Fibroblast of lung (primary cell): ENCODE measurements around the gene CYB5RL. TPM values are rescaled to one million over a fixed set of nuclear protein-coding genes. Genes with fewer than 3 reads are reported as not detected.

Experiments used
- DNase-seq, 2 donors: peaks; one replicate each; pipeline versions ENCODE4 v3.0.0 to v3.0.0-alpha.2; 2010; ENCODE audit warnings: low read depth in 2 of 2
- H2AFZ ChIP-seq: 2 replicates; pipeline ENCODE4 v1.5.1; 2012; ENCODE audit warnings: low read length, control low read depth, inconsistent platforms
- H3K27ac ChIP-seq: 2 replicates; pipeline ENCODE4 v1.5.1; 2011; ENCODE audit warnings: low read length, control low read depth; ENCODE audit not compliant: insufficient read depth
- H3K27me3 ChIP-seq: 2 replicates; pipeline ENCODE4 v1.5.1; 2011; ENCODE audit warnings: mild to moderate bottlenecking, low read length; ENCODE audit not compliant: control insufficient read depth, insufficient read depth
- H3K36me3 ChIP-seq: 2 replicates; pipeline ENCODE4 v1.5.1; 2011; ENCODE audit warnings: low read length; ENCODE audit not compliant: control insufficient read depth, insufficient read depth
- H3K4me1 ChIP-seq: 2 replicates; pipeline ENCODE4 v1.5.1; 2011; ENCODE audit warnings: low read length; ENCODE audit not compliant: control insufficient read depth, insufficient read depth; ENCODE audit errors: extremely low read depth
- H3K4me2 ChIP-seq: 2 replicates; pipeline ENCODE4 v1.5.1; 2011; ENCODE audit warnings: low read length, control low read depth; ENCODE audit not compliant: insufficient read depth; ENCODE audit errors: extremely low read depth
- H3K4me3 ChIP-seq, 4 experiments: fragments of 200-600 bp in 1 of 4; sonication (generic) in 1 of 4; replicated peaks in 1 of 4; 2 replicates each; pipeline ENCODE4 v1.5.1; 2011 to 2016; ENCODE audit warnings: low read length in 4 of 4, low read depth in 3 of 4, mild to moderate bottlenecking in 3 of 4, control low read depth in 2 of 4, inconsistent platforms in 1 of 4, mixed read lengths in 1 of 4; ENCODE audit not compliant: insufficient read depth in 1 of 4; ENCODE audit errors: control extremely low read depth in 1 of 4
- H3K79me2 ChIP-seq: 2 replicates; pipeline ENCODE4 v1.5.1; 2012; ENCODE audit warnings: mild to moderate bottlenecking, low read length, inconsistent platforms; ENCODE audit not compliant: control insufficient read depth, insufficient read depth
- H3K9ac ChIP-seq: 2 replicates; pipeline ENCODE4 v1.5.1; 2011; ENCODE audit warnings: mild to moderate bottlenecking, low read length, control low read depth; ENCODE audit not compliant: insufficient read depth
- H3K9me3 ChIP-seq: 2 replicates; pipeline ENCODE4 v1.5.1; 2012; ENCODE audit warnings: low read depth, low read length; ENCODE audit not compliant: control insufficient read depth, insufficient read depth
- H4K20me1 ChIP-seq: 2 replicates; pipeline ENCODE4 v1.5.1; 2011; ENCODE audit warnings: low read length; ENCODE audit not compliant: control insufficient read depth, insufficient read depth; ENCODE audit errors: extremely low read depth
- EZH2 ChIP-seq: IDR thresholded peaks from 2 replicates; pipeline ENCODE4 v1.5.1; 2012; ENCODE audit warnings: low read length, control low read depth, mild to moderate bottlenecking; ENCODE audit errors: missing control alignments
- polyA plus RNA-seq, 2 donors: library from polyadenylated mRNA; depleted of rRNA in 1 of 2; stranded (reverse) in 1 of 2; unstranded in 1 of 2; fragments of >200 nt; gene quantifications; 2 replicates each; pipeline ENCODE4 v1.2.1, GENCODE V29; 2011 to 2012; ENCODE audit warnings: missing spikeins in 1 of 2
- total RNA-seq: library from RNA; depleted of rRNA; stranded (reverse); fragments of >200 nt; gene quantifications from 2 replicates; pipeline ENCODE4 v1.2.1, GENCODE V29; 2014
- TF ChIP-seq, protein P1 (sequence below), 2 donors: IDR thresholded peaks in 1 of 2; conservative IDR thresholded peaks in 1 of 2; 1 replicate in 1 of 2; 2 replicates in 1 of 2; pipeline ENCODE4 v1.5.1; 2011 to 2012; ENCODE audit warnings: low read length in 2 of 2, control low read depth in 1 of 2, inconsistent platforms in 1 of 2, low read depth in 1 of 2, mild to moderate bottlenecking in 1 of 2

Gene CYB5RL
- total and polyA plus RNA-seq, 2 donors (not counting 1 experiment from before 2014, with no cell fraction given), result 4.1 to 6.6 TPM

DNA sequence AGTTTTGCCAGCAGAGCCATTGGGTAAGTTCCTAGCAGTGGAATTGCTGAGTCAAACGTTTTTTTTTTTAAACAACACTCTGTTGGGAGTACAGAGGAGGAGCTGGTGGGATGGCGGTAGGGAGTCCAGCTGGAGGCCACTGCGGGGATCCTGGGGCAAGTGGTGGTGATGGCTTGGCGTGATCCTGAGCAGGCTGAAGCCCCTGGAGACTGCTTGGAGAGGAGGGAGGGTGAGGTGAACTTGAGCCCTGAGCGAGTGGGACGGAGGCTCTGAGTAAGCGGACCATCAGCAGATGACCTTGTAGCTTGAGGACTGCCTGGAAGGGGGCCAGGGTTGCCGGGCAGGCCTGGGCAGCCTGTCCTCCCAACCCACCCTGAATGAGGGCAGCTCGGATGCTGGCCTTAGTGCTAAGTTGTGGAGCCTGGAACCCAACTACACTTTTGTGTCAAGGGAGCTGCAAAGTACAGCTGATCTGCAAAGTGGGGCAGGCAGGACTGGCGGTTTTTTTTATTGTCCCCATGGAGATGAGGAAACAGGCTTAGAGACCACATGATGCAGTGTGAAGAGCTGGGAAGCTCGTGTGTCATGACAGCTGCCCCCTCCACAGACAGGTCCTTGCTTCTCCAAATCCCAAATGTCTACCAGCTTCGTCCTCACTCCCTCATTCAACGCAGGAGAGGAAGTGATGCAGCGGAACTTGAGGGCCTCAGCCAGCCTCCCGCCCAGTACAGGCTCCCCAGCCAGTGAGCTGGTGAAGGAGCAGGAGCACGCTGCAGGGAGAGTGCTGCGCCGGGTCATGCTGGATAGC, 20.4 kb upstream of the CYB5RL start:
- Histone ChIP-seq H3K4me1 (peaks cover 24% of the 10 kb centered on the region), H3K27ac (peak overlapping the region; percentile 77), H3K27me3 (no peaks in the 10 kb centered on the region), H3K9me3 (no peaks in the 10 kb centered on the region), H3K79me2 (no peaks in the 10 kb centered on the region), H3K4me2 (peak overlapping the region; percentile 46), H4K20me1 (no peaks in the 10 kb centered on the region), H2AFZ (no peak overlapping the region), H3K4me3 (no peak overlapping the region), H3K9ac (peak overlapping the region; percentile 27), H3K36me3 (peaks cover 20% of the 10 kb centered on the region)
- DNase-seq, result peak; percentile 45 to 80
- TF ChIP-seq, protein P1, sequence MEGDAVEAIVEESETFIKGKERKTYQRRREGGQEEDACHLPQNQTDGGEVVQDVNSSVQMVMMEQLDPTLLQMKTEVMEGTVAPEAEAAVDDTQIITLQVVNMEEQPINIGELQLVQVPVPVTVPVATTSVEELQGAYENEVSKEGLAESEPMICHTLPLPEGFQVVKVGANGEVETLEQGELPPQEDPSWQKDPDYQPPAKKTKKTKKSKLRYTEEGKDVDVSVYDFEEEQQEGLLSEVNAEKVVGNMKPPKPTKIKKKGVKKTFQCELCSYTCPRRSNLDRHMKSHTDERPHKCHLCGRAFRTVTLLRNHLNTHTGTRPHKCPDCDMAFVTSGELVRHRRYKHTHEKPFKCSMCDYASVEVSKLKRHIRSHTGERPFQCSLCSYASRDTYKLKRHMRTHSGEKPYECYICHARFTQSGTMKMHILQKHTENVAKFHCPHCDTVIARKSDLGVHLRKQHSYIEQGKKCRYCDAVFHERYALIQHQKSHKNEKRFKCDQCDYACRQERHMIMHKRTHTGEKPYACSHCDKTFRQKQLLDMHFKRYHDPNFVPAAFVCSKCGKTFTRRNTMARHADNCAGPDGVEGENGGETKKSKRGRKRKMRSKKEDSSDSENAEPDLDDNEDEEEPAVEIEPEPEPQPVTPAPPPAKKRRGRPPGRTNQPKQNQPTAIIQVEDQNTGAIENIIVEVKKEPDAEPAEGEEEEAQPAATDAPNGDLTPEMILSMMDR (conservative IDR thresholded peaks at IDR 0.05 in 1 of 2, IDR thresholded peaks at IDR 0.05 in 1 of 2; ENCODE audit: low read depth in 1 of 2, low read length in 2 of 2), result no peak
- no peak for TF ChIP-seq EZH2

DNA sequence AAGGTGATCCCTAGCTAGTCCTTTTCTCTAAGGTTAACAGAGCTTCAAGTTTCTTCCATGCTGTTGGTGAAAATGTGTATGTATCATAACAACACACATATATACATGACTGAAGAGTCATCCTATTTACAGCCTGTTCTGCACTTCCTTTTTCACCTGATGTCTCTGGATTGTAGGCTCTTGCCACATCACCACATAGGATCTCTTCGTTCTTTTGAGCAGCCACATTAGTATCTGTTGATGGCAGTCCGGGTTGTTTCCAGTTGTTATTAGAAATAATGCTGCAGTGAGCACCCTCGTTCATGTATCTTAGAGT, 19.8 kb upstream of the CYB5RL start:
- TF ChIP-seq EZH2, result no peak

DNA sequence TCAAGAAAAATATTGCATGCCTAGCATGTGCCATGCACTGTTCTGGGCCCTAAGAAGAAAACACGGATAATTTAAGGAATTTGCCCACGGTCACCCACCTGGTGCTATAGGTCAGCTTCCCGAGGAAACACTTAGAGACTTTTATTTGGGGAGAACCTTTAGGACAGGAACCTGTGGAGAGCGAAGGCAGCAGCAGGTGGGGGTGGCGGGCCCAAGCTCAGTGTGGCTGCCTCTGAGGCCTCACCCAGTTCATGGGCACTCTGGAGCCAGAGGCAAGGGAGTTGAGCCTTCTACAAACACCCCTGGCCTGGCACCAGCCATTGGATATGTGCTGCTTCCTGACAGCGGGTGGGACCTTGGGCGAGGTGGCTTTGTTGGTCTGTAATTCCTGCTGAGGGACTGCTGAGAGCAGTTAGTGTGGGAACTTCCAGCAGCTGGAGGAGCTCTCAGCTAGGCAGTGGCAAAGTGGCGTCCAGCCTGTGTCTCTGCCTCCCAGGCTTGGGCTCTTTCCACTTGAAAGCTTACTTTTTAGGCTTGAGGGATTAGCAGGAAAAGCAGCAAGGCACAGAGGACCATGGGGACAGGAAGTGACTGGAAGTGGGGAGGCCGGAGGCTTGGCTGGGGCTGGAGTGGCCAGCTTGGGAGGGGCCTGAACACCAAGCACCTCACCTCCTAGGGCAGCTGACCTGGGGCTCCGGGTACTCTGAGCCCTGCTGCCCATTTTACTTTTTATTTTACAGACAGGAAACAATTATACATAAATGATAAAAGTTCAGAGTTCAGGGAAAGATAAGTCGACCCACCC, 19.3 kb upstream of the CYB5RL start:
- H3K36me3 ChIP-seq, result peaks cover 27% of the 10 kb centered on the region
- H3K9me3 ChIP-seq, result no peaks in the 10 kb centered on the region
- no peak for TF ChIP-seq EZH2
- TF ChIP-seq, protein P1 (conservative IDR thresholded peaks at IDR 0.05 in 1 of 2, IDR thresholded peaks at IDR 0.05 in 1 of 2; ENCODE audit: low read depth in 1 of 2, low read length in 2 of 2), result no peak
- DNase-seq, result peak in 1 of 2 donors; percentile 28
- H3K4me3 ChIP-seq, result no peak overlapping the region
- H3K27me3 ChIP-seq, result no peaks in the 10 kb centered on the region
- H3K79me2 ChIP-seq, result no peaks in the 10 kb centered on the region
- H3K27ac ChIP-seq, result peak overlapping the region; percentile 77
- no peak overlapping the region for H2AFZ ChIP-seq
- no peak overlapping the region for H3K9ac ChIP-seq
- H3K4me2 ChIP-seq, result no peak overlapping the region
- H3K4me1 ChIP-seq, result peaks cover 24% of the 10 kb centered on the region
- no peaks in the 10 kb centered on the region for H4K20me1 ChIP-seq

More for the DNA sequence above, 19.8 kb upstream of the CYB5RL start:
- Histone ChIP-seq H3K4me1 (peaks cover 24% of the 10 kb centered on the region), H3K4me2 (peak overlapping the region; percentile 21), H3K36me3 (peaks cover 22% of the 10 kb centered on the region), H4K20me1 (no peaks in the 10 kb centered on the region), H3K79me2 (no peaks in the 10 kb centered on the region), H3K27ac (peak overlapping the region; percentile 77), H3K9me3 (no peaks in the 10 kb centered on the region), H3K4me3 (no peak overlapping the region), H3K27me3 (no peaks in the 10 kb centered on the region), H2AFZ (no peak overlapping the region), H3K9ac (no peak overlapping the region)
- no peak for DNase-seq
